Frontal cortex (tissue), 4 donors: Measurements from ENCODE around the gene NOL6. TPM values are rescaled to one million over a fixed set of nuclear protein-coding genes. Genes with fewer than 3 reads are reported as not detected.
"Not testable (repeated sequence)": the region's sequence is repeated elsewhere in the genome, so short reads cannot be mapped to it uniquely, and the experiment has no call there.

Experiments used
- DNase-seq, 2 donors: peaks; one replicate each; pipeline ENCODE4 v3.0.0; 2012; ENCODE audit warnings: low spot score in 2 of 2
- FAIRE-seq: peaks from 2 replicates; lab custom pipeline; 2012; peaks lifted over from hg19 to GRCh38; lab: Jason Lieb, UNC
- total RNA-seq: library from RNA; depleted of rRNA; stranded (reverse); fragments of >200 nt; gene quantifications from one replicate; pipeline ENCODE4 v1.2.3, GENCODE V29; 2014
- donor health status: control.
- donor health status: control.
- donor health status: control.

NOL6 gene
- total RNA-seq, 1 donor from 2014 or later, result 13.9 TPM

GRCh38 chr9:33437898-33438297 is 35.8 kb downstream of the NOL6 start:
- no peak for DNase-seq
- FAIRE-seq, result no peak

GRCh38 chr9:33437205-33437604 is 36.5 kb downstream of the NOL6 start:
- FAIRE-seq (no peak), DNase-seq (no peak)

- FAIRE-seq (no peak), DNase-seq (no peak)
Measured at GRCh38 chr9:33436445-33436844, 37.3 kb downstream of the NOL6 start.

- FAIRE-seq, result no peak
- no peak for DNase-seq
Measured at GRCh38 chr9:33435821-33436277, 37.9 kb downstream of the NOL6 start.

- FAIRE-seq, result no peak
- DNase-seq, result no peak
Measured at GRCh38 chr9:33434317-33435105, 39.2 kb downstream of the NOL6 start.

GRCh38 chr9:33433871-33434270 is 39.9 kb downstream of the NOL6 start:
- no peak for DNase-seq
- no peak for FAIRE-seq

- FAIRE-seq (no peak), DNase-seq (no peak)
Measured at GRCh38 chr9:33431420-33431819, 42.3 kb downstream of the NOL6 start.

GRCh38 chr9:33430942-33431341 is 42.8 kb downstream of the NOL6 start:
- FAIRE-seq, result no peak

GRCh38 chr9:33429256-33429985 is 44.3 kb downstream of the NOL6 start:
- FAIRE-seq (no peak), DNase-seq (no peak)

More at GRCh38 chr9:33430942-33431341, 42.8 kb downstream of the NOL6 start:
- DNase-seq, result no peak

- DNase-seq, result no peak
- FAIRE-seq, result no peak
Measured at GRCh38 chr9:33426843-33427293, 46.9 kb downstream of the NOL6 start.

- DNase-seq, result no peak
- FAIRE-seq, result no peak
Measured at GRCh38 chr9:33425128-33425533, 48.6 kb downstream of the NOL6 start.

- not testable (repeated sequence) for FAIRE-seq, DNase-seq
Measured at GRCh38 chr9:33424492-33424891, 49.2 kb downstream of the NOL6 start.

- not testable (repeated sequence) for DNase-seq, FAIRE-seq
Measured at GRCh38 chr9:33424043-33424442, 49.7 kb downstream of the NOL6 start.

- no peak for DNase-seq
- no peak for FAIRE-seq
Measured at GRCh38 chr9:33419708-33420303, 53.9 kb downstream of the NOL6 start.

GRCh38 chr9:33418090-33418489 is 55.6 kb downstream of the NOL6 start:
- no peak for DNase-seq

GRCh38 chr9:33416996-33417395 is 56.7 kb downstream of the NOL6 start:
- FAIRE-seq (no peak), DNase-seq (no peak)

More at GRCh38 chr9:33418090-33418489, 55.6 kb downstream of the NOL6 start:
- no peak for FAIRE-seq

GRCh38 chr9:33415501-33416038 is 58.2 kb downstream of the NOL6 start:
- FAIRE-seq (no peak), DNase-seq (peak in 1 of 2 donors; percentile 60)

- DNase-seq (no peak), FAIRE-seq (no peak)
Measured at GRCh38 chr9:33414889-33415500, 58.7 kb downstream of the NOL6 start.

GRCh38 chr9:33414268-33414667 is 59.5 kb downstream of the NOL6 start:
- DNase-seq (no peak), FAIRE-seq (no peak)
